ENCODE data around the gene MYO1D.
A peak's percentile ranks its signal among the peaks of the same experiment; 100 is the strongest.
"Not testable (repeated sequence)": the region's sequence is repeated elsewhere in the genome, so short reads cannot be mapped to it uniquely, and the experiment has no call there.

MYO1D gene

DNA sequence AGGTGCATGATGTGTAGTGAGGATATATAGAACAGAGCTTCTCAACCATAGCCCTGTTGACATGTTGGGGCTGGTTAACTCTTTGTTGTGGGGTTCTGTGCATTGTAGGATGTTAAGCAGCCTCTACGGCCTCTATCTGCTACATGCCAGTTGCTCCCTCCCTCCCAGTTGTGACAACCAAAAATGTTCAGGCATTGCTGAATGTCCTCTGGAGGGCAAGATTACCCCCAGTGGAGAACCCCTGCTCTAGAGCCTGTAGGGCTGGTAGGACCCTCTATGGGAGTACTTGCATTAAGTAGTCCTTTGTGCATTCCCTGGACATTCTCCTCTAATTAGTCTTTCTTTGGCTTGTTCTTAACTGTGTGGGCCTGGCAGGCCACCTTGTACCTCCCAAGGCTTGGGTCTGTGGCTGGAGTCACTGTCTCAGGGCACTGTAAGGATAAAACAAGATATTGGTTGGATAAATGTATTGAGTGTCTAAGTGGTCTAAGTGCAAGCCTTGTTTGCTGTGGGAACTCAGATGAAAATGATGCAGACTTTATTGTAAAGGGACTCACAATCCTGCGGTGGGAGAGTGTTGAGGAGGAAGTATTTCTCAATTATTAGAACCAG, 19.8 kb upstream of the MYO1D start:
- TF ChIP-seq, protein P1, sequence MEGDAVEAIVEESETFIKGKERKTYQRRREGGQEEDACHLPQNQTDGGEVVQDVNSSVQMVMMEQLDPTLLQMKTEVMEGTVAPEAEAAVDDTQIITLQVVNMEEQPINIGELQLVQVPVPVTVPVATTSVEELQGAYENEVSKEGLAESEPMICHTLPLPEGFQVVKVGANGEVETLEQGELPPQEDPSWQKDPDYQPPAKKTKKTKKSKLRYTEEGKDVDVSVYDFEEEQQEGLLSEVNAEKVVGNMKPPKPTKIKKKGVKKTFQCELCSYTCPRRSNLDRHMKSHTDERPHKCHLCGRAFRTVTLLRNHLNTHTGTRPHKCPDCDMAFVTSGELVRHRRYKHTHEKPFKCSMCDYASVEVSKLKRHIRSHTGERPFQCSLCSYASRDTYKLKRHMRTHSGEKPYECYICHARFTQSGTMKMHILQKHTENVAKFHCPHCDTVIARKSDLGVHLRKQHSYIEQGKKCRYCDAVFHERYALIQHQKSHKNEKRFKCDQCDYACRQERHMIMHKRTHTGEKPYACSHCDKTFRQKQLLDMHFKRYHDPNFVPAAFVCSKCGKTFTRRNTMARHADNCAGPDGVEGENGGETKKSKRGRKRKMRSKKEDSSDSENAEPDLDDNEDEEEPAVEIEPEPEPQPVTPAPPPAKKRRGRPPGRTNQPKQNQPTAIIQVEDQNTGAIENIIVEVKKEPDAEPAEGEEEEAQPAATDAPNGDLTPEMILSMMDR (IDR thresholded peaks at IDR 0.05; ENCODE audit: low read depth, low read length) = no peak
- DNase-seq (ENCODE audit: low read depth in 2 of 2) = no peak
- no peak overlapping the region for H3K4me3 ChIP-seq (replicated peaks in 1 of 2; ENCODE audit: low read depth in 2 of 2, low read length in 2 of 2)

DNA sequence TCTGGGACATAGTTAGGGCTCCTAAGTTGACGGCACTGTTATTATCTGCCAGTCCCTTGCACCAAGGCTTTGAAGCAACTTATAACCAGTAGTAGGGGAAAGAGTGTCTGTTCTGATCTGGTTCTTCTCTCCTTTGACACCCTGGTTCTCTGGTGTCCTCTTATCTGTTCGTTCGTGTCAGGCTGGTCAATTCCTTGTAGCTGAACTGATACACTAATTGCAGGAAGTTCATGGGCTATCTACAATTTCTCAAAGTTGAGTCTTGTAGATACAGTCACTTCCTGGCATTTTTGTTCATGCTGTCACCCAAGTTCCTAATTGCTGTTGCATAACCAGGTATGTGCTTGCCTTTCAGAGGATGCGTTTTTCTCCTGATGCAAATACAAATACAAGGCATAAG, 17.3 kb upstream of the MYO1D start:
- peak in 1 of 2 donors; percentile 9 for DNase-seq (ENCODE audit: low read depth in 2 of 2)
- H3K4me3 ChIP-seq (replicated peaks in 1 of 2; ENCODE audit: low read depth in 2 of 2, low read length in 2 of 2) = no peak overlapping the region
- TF ChIP-seq, protein P1 (IDR thresholded peaks at IDR 0.05; ENCODE audit: low read depth, low read length) = no peak

DNA sequence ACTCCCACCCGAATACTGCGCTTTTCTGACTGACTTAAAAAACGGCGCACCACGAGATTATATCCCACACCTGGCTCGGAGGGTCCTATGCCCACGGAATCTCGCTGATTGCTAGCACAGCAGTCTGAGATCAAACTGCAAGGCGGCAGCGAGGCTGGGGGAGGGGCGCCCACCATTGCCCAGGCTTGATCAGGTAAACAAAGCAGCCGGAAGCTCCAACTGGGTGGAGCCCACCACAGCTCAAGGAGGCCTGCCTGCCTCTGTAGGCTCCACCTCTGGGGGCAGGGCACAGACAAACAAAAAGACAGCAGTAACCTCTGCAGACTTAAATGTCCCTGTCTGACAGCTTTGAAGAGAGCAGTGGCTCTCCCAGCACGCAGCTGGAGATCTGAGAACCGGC, 10.5 kb upstream of the MYO1D start:
- DNase-seq (ENCODE audit: low read depth in 2 of 2); H3K4me3 ChIP-seq (replicated peaks in 1 of 2; ENCODE audit: low read depth in 2 of 2, low read length in 2 of 2): not testable (repeated sequence)

GRCh38 chr17:32886951-32887350, 10.0 kb upstream of the MYO1D start:
- H3K4me3 ChIP-seq (replicated peaks in 1 of 2; ENCODE audit: low read depth in 2 of 2, low read length in 2 of 2); DNase-seq (ENCODE audit: low read depth in 2 of 2): not testable (repeated sequence)

DNA sequence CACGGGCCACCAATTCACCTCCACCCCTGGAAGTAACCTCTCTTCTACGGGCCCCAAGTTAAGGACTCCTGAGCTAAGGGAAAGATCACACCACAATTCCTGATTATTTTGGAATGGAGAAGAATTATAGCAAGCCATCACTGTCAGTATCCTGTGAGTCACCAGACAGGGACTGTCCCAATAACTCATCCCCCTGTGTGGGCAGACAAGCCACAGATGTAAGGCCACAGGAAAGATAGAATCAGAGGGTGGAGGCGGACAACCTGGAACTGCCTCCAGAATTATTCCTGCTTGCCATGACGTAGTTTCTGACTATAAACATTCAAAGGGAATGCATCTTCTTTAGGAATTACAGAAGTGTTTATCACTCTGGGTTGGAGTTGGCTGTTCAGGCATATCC, 5.8 kb upstream of the MYO1D start:
- H3K4me3 ChIP-seq (replicated peaks in 1 of 2; ENCODE audit: low read depth in 2 of 2, low read length in 2 of 2) = no peak overlapping the region
- DNase-seq (ENCODE audit: low read depth in 2 of 2) = peak in 1 of 2 donors; percentile 51
- TF ChIP-seq, protein P1 (IDR thresholded peaks at IDR 0.05; ENCODE audit: low read depth, low read length) = no peak

DNA sequence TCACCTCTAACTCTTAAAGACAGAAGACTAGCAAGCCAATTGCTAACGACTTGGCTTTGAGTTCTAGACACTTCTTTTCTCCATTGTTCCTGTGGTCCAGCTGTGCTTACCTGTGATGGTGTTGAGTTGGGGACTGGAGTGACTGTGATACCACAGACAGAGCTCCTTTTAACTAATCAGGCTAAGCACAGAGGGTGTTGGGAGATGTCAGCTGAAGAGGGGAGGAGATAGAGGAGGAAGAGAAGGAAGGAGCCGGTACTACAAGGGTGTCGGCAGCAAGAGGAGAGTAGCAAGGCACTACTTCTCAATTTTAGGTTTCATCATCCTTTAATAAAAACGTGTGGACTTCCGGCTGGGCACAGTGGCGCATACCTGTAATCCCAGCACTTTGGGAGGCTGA, 5.1 kb upstream of the MYO1D start:
- no peak for DNase-seq (ENCODE audit: low read depth in 2 of 2)
- TF ChIP-seq, protein P1 (IDR thresholded peaks at IDR 0.05; ENCODE audit: low read depth, low read length) = no peak
- no peak overlapping the region for H3K4me3 ChIP-seq (replicated peaks in 1 of 2; ENCODE audit: low read depth in 2 of 2, low read length in 2 of 2)

DNA sequence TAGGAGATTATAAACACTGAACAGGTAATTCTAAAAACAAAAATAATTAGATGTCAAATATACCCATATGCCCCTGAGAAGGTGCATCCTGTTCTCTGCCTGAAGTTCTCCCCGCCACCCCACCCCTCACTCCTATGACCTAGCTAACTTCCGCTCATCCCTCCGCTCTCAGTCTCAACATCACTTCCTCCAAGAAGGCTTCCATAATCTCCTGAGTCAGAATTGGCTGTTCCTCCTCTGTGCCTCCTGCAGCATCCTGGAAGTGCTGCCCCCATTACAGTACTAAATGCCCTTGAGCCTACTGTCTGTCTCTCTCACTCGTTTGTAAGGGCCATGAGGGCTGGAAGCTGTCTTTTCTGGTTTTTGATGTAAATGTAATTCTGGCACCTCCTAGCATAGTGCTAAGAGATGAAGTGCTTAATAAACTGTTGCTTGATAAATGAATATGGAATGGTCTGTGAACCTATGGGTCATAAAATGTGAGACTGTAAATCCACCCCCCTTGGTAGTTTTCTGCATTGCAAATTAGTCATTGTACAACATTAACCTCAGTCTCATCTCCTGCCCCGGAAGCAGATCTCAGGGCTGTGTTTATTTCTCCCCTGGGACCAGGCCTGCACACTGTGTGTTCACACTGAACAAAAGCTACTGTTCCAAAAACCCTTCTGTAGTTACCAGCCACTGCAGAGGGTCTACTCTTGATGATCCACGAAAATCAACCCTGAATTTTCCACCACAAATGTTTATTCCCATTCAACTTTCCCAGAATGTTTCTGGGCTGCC, 3.9 kb upstream of the MYO1D start:
- H3K4me3 ChIP-seq (replicated peaks in 1 of 2; ENCODE audit: low read depth in 2 of 2, low read length in 2 of 2) = no peak overlapping the region
- TF ChIP-seq, protein P1 (IDR thresholded peaks at IDR 0.05; ENCODE audit: low read depth, low read length) = no peak
- peak in 1 of 2 donors; percentile 48 for DNase-seq (ENCODE audit: low read depth in 2 of 2)

DNA sequence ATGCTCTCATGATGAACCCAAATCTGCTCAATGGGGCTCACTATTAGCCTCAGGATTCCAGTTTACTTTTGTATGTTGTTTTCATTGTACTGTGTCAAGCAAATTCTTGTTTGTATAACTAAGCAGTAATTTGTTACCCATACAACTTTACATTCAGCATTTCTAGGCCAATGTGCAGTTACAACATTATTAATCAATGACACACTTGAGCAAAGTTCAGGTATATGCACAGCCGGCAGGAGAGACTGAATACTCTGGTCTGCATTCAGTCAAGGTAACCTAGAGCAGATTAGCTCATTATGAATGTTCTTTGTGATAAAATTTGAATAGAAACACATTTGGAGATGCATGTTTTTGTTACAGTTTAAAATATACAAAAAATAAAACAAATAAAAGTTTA, 2.2 kb upstream of the MYO1D start:
- H3K4me3 ChIP-seq (replicated peaks in 1 of 2; ENCODE audit: low read depth in 2 of 2, low read length in 2 of 2) = no peak overlapping the region
- TF ChIP-seq, protein P1 (IDR thresholded peaks at IDR 0.05; ENCODE audit: low read depth, low read length) = no peak
- DNase-seq (ENCODE audit: low read depth in 2 of 2) = no peak
